HG02759 (cell line): ENCODE results near the gene STAG1.
"Not testable (repeated sequence)": the region's sequence is repeated elsewhere in the genome, so short reads cannot be mapped to it uniquely, and the experiment has no call there.

Experiments used
- ATAC-seq: cut with Tn5 transposase; IDR thresholded peaks from one replicate; pipeline ENCODE4 v1.9.1; 2021; ENCODE audit warnings: mild to moderate bottlenecking, moderate library complexity; ENCODE audit not compliant: unreplicated experiment

STAG1 gene

DNA sequence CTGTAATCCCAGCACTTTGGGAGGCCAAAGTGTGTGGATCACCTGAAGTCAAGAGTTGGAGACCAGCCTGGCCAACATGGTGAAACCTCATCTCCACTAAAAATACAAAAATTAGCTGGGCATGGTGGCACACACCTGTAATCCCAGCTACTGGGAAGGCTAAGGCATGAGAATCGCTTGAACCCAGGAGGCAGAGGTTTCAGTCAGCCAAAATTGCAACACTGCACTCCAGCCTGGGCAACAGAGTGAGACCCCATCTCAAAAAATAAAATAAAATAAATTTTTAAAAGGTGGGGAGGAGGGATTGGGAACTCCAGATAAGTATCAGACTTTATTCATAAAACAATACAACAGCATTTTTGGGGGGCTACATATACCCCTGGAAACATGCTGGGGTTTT lies 42.4 kb downstream of the STAG1 start:
- not testable (repeated sequence) for ATAC-seq

DNA sequence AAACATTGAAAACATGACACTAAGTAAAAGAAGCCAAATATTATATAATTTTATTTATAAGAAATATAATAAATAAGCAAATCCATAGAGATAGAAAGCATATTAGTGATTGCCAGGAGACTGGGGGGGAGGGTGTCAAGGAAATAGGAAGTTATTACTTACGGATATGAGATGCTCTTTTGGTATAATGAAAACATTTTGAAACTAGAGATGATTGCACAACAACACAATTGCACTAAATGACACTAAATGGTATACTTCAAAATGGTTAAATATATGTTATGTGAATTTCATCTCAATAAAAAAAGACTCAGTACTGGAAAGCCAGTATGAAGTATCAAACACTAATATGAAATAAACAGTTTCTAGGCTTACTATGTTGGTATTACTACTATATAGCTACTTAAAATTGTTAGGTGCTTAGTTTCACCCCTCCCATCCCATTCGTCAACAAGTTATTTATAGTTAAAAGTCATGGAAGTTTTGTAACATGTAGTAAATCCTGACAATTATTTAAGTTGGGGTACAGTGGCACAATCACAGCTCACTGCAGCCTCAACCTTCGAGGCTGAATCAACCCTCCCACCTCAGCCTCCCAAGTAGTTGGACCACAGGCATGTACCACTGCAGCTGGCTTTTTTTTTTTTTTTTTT lies 43.7 kb downstream of the STAG1 start:
- no peak for ATAC-seq

DNA sequence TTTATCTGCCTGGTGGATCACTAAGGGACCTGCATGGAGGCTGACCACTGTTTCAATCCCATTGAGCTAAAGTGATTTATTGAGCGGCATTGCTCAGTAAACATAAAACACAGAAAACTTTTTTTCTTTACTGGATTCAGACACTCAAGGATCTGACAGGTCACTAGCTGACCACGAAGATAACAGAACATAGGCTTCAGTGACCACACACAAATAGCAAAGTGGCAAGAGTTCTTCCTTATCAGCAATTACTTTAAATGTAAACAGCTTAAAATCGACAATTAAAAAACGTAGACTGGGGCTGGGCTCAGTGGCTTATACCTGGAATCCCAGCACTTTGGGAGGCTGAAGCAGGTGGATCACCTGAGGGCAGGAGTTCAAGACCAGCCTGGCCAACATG lies 48.7 kb downstream of the STAG1 start:
- no peak for ATAC-seq

DNA sequence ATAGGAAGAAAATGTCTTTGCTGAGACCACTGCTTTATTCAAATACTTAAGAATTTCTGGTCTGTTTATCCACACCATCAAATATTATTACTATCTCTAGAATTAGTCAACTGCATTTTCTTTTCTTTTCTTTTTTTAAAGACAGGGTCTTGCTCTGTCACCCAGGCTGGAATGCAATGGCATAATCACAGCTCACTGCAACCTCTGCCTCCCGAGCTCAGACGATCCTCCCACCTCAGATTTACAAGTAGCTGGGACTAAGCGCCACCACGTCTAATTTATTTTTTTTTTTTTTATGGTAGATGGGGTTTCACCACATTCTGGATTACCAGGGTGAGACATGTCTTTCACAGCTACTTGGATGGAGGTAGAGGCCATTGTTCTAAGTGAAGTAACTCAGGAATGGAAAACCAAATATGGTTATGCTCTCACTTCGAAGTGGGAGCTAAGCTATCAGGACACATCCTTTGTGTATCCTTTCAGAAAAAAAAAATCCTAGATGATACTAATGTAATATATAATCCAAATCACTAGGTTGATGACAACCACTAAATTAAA lies 52.8 kb downstream of the STAG1 start:
- ATAC-seq = no peak

DNA sequence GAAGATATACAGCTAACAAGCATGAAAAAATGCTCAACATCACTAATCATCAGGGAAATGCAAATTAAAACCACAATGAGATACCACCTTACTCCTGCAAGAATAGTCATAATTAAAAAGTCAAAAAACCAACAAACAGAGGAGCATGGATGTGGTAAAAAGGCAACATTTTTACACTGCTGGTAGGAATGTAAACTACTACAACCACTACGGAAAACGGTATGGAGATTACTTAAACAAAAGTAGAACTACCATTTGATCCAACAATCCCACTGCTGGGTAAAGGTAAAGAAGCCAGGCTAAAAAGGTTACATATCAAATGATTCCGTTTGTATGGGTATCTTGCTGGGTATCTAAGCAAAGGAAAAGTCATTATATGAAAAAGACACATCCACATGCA lies 53.8 kb downstream of the STAG1 start:
- no peak for ATAC-seq

DNA sequence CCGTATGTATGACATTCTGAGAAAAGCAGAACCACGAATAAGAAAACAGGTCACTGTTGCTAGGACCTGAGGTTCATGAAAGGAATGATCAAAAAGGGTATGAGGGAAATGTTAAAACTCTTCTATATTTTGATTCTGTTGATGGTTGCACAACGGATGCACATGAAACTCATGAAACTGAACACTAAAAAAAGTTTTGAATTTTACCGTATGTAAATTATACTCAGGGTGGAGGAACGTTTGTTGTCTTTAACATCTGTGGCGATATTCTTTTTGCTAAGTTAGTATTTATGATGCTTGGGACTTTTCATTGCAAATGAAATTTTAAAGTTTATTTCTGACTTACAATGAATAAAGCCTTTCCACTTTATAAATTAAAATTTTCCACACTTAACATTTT lies 55.4 kb downstream of the STAG1 start:
- no peak for ATAC-seq

DNA sequence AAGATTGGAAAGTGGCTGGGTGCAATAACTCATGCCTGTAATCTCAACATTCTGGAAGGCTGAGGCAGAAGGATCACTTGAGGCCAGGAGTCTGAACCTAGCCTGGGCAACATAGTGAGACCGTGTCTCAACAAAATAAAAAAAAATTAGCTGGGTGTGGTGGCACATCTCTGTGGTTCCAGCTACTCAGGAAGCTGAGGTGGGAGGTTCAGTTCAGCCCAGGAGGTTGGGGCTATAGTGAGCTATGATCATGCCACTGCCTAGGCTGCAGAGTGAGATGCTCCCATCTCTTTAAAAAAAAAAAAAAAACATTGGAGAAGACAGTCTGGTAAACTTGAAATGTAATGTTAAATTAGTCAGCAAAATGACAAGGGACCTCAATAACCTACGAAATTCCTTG lies 57.9 kb downstream of the STAG1 start:
- ATAC-seq = no peak

DNA sequence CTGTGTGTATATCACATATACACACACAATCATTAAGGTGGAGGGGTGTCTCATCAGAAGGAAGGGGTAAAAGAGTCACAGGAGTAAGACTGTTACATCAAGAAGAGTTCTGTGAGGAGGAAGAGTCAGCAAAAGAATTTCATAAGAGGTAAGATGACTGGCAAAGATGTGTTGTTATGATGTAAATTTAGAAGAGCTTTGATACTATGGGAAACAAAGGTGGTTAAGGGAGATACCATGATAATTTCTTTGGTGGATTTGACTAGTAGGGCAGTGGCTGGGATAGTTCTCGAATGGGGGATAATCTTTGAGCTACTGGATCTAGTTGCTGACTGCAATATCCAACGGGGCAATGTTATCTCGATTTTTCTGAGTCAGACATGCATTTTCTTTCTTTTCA lies 61.6 kb downstream of the STAG1 start:
- no peak for ATAC-seq

DNA sequence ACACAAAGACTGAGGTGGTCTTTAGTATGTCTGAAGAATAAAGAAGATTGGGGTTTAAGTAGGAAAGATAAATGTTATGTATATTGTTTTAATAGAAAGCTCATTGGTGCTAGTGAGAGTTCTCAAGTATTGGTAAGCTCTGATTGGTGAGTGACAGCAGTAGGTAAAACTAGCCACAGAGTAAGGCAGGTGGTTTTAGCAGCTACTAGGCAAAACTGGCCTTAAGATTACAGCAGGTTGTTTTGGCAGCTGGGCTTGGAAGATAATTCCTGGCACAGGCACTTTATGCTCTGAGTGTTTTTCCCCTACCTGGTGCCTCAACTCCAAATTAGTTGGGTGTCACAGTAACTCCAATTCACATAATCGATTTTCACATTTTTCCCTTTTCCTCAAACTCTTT lies 66.3 kb downstream of the STAG1 start:
- ATAC-seq = no peak

DNA sequence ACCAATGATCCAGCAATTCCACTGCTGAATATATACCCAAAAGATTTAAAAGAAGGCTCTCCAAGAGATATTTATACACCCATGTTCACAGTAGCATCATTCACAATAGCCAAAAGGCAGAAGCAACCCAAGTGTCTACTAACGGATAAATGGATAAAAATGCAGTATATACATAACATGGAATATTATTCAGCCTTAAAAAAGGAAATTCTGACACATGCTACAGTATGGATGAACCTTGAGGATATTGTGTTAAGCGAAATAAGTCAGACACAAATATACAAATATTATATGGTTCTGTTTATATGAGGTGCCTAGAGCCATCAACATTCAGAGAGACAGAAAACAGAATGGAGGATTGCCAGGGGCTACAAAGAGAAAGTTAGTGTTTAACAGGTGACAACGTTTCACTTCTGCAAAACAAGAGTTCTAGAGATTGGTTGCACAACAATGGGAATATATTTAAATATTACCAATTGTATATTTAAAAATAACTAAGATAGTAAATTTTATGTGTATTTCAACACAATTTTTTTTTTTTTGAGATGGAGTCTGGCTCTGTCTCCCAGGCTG lies 69.4 kb downstream of the STAG1 start:
- no peak for ATAC-seq

DNA sequence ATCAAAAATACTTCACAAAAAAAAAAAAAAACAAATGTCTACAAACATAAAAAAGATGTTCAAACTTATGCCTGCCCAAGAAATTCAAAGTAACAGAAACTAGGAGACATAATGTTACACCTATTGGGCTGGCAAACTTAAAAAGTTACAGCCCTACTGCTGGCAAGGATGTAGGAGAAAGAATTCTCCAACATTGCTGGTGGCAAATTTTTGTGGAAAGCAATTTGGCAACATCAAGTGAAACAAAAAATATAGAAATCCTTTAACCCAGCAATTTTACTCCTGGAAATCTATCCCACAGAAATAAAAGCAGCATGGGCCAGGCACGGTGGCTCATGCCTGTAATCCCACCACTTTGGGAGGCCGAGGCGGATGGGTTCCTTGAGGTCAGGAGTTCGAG lies 73.2 kb downstream of the STAG1 start:
- no peak for ATAC-seq

DNA sequence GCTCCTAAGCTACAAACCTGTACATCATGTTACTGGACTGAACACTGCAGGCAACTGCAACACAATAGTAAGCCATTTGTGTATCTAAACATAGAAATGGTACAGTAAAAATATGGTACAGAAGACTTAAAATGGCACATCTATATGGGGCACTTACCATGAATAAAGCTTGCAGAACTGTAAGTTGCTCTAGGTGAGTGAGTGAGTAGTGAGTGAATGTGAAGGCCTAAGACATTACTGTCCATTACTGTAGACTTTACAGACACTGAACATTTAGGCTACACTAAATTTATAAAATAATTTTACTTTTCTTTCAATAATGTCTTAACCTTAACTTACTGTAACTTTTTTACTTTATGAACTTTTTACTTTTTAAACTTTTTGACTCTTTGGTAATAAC lies 76.2 kb downstream of the STAG1 start:
- ATAC-seq = no peak

DNA sequence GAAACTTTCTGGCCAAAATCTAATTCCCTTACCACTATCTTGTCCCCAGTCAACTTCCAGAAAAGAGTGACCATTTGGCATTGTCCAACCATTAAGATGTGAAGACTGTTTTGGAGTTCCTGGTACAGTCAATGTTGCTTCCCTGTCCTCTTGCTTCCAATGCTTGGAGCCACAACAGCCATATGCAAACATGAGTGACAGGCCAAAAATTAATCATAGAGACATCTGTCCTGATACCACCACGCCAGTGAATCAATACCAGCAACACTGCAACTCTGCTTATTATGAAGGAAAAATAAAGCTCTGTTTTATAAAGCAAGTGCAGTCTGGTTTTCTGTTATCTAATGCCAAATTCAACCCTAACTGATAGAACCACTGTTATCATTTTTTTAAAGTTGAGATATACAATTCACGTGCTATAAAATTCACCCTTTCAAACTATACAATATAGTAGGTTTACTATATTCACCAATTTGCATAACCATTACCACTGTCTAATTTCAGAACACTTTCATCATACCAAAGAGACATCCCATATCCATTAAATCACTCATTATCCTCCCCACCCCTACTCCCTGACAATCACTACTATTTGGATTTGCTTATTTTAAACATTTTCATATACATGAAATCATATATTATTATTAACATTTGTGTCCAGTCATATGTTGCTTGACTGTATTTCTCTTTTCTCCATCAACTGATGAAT lies 76.9 kb downstream of the STAG1 start:
- no peak for ATAC-seq

DNA sequence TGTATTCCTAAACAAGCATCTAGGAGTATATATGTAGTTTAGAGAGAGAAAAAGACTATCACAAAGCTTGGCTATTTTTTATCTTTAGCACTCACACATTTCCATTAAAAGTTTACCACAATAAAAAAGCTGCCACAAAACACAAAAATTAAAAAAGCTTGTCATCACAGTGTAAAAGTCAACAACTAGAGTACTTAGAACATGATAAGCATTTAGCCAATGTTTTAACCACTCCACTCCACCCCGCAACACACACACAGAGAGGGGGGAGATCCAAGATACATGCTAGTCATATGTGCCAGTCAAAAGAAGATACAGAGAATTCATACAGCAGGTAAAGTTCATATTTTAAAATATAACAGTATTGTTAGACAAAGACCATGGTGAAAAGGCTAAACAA lies 79.7 kb downstream of the STAG1 start:
- ATAC-seq = no peak

DNA sequence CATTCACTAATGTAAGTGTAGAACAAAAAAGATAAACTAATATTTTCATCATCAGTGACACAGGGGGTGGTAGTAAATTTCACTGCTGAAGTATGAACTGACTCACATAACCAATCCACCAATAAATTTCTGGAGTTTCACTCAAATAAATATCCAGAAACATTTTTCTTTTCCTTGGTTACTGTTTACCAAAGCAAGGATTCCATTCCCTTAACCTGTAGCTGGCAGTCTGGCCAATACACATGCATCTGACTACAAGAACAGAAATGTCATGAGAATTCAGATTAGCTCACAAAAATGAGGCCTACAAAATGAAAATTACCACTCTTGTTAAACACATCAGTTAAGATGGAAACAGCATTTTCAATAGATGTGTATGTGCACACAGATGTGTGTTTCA lies 80.3 kb downstream of the STAG1 start:
- ATAC-seq = no peak

DNA sequence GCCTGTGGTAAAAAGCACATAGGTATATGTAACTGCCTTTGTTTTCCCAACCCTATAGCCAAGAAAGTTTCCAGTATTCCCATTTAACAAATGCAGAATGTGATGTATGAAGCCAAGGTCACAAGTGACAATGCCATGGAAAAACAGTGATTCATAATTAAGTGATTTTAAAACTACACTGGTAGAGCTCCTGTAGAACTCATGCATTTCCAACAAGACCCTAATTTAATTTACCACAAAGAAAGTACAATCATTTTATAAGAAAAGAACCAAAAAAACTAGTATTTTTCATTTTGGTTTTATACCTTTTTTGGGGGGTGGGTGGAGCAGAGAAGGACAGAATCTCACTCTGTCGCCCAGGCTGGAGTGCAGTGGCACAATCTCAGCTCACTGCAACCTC lies 82.0 kb downstream of the STAG1 start:
- ATAC-seq = no peak

DNA sequence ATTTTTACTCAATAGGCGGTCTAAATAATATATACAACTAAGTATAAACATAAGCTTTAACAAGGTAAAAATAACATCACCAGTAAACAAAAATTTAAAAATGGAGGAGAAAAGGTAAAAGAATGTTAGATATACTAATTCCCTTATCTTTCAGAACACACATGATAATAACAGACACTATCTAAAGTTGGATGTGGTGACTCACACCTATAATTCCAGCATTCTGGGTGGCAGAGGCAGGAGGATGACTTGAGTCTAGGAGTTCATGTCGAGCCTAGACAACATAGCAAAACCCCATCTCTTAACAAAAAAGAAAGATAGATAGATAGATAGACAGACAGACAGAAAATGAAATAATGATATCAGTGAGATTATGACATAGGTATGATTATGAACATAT lies 85.1 kb downstream of the STAG1 start:
- no peak for ATAC-seq

DNA sequence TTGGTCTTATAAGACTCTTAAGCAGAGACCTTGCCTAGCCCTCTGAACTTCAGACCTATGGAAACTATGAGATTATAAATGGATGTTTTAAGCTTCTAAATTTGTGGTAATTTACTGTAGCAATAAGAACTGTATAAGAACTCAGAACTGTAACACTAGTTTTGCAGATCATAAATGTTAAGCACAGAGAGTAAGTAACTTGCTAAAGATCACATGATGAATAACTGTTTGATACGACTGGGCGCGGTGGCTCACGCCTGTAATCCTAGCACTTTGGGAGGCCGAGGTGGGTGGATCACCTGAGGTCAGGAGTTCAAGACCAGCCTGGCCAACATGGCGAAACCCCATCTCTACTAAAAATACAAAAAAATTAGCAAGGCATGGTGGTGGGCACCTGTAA lies 85.9 kb downstream of the STAG1 start:
- not testable (repeated sequence) for ATAC-seq

DNA sequence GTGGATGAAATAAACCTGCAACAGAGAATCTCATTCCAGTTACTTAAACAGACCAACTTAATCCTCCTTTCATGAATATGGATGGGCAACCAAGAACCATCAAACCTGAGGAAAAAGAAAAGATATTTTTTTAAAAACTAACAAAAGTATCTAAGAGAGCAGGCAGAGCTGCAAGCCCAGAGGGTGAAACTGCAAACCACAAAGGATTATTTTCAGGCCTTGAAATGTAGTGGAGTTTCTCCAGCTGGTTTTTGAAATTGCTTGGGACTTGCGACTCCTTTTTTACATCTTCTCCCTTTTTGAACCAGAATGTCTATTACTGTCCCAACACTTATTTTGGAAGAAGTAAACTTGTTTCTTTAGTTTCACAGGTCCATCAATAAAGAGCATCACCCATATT lies 87.4 kb downstream of the STAG1 start:
- no peak for ATAC-seq

DNA sequence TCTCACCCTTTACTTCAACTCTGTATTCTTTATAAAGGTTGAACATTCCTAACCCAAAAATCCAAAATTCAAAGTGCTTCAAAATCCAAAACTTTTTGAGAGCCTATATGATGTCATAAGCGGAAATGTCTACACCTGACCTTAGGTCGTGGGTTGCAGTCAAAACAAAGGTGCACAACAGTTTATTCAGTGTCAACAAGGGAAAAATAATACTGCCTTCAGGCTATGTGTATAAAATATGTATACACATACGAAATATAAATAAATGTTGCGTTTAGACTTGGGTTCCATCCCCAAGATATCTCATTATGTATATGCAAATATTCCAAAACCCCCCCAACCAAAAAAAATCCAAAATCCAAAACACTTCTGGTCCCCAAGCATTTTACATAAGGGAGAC lies 90.9 kb downstream of the STAG1 start:
- no peak for ATAC-seq

DNA sequence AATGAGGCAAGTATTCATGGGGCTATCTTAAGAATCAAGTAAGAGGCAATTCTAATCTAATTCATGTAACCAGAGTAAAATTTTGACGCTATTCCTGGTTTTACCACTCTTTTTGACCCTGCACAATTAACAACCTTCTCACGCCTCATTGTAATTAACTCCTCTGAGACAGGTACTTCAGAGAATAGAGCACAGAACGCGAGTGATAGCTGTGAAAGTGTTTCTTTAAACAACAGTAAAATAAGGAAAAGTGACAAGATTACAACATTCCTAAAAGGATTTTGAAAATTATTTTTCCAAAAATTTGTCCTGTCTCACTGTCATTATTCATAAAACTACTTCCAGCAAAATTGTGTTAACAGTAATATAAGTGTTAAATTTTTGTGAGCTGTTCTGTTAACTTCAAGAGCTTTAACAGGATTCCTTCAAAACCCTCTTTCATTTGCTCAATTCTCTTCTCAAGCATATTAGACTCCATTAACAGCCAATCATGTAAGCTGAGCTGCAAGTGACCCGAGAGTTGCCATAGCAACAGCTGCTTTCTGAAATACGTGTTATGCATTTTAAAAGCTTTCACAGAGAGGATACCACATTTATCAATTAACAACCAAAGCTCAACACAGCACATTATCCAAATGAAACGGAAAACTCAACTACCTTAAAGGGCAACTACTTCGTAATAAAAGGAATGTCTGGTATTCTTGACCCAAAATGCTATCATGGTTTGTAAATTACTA lies 93.1 kb downstream of the STAG1 start:
- ATAC-seq = no peak

DNA sequence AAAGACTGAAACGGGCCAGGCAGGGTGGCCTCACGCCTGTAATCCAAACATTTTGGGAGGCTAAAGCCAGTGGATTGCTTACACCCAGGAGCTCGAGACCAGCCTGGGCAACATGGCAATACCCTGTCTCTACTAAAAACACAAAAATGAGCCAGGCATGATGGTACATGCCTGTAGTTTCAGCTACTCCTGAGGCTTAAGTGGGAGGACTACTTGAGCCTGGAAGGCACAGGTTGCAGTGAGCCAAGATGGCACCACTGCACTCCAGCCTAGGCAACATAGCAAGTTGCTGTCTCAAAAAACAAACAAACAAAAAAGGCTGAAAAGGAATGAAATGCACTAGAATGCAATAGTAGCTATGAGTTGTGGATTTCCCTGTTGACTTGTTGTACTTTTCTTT lies 94.7 kb downstream of the STAG1 start:
- ATAC-seq = no peak
